ENCODE results near the gene TRIM16.
A peak's percentile ranks its signal among the peaks of the same experiment; 100 is the strongest.
"Not testable (repeated sequence)": the region's sequence is repeated elsewhere in the genome, so short reads cannot be mapped to it uniquely, and the experiment has no call there.

Gene TRIM16

DNA sequence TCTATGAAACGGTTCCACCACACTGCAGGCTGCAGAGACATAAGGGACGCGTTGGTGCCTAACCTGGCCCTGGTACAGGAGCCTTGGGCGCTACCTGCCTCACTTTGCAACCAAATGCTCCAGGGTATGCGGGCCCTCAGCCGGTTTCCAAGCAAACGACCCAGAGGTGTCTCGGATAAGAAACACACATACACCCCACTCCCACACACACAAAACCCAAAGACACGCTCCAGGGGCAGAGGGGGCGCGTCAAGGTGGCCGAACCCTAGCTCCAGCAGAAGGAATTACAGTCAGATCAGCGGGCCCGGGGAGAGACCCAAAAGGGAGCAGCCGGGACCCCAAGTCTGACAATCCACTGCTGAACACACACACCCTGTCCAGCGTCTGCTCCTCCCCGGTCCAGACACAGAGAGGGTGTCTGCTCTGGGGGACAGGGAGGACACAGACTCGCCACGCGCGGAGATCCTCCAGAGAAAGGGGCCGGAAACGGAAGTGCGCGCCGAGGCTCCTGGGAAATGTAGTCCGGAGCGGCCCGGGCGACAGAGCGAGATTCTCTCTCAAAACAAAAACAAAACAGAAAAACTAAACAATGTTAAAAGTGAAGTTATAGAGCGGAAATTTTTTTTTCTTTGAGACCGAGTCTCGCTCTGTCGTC is at the start of gene TRIM16:
TSS of gene TRIM16 (minus strand) at position 488 of the 655 bp plus-strand sequence. CDS start 32,702 bp downstream, outside the sequence.
- H3K27me3 ChIP-seq (ENCODE audit: insufficient read depth, low read length); H3K9me3 ChIP-seq (ENCODE audit: low read length); H3K36me3 ChIP-seq (ENCODE audit: insufficient read depth, low read length); H3K4me1 ChIP-seq (ENCODE audit: insufficient read depth, low read length): not testable (repeated sequence)
- peak within 1 kb of the TSS; percentile 96 for H2AFZ ChIP-seq (ENCODE audit: low read depth, low read length)
- peak within 1 kb of the TSS; percentile 58 for H3K4me3 ChIP-seq (ENCODE audit: low read length)

DNA sequence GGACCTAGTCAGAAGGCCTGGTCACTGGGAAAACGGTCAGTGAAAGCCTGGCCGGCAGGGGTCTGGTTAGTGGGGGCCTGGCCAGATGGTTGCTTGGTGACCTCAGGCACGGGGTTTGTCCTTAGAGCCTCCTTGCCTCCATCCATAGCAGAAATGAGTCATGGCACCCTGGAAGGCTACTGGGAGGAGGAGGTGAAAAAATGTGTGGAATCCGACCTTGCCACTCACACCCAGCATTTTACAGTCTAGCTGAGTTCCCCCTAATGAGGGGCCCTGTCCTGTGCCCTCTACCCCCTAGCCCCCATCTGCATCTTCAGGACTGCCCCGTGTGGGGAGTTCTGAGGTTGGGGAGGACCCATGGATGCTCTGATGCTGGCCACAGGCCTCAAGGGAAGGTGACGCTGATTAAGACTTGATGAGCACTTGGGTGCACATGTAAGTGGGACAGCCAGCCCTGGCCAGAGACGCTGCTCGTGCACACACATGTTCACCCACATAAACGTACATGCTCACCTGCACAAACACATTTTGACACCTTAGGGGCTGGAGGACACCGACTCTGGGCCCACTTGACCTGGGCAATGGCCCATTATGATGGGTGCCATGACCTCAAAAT is 49.2 kb upstream of the TRIM16 start:
- not testable (repeated sequence) for H3K4me1 ChIP-seq (ENCODE audit: insufficient read depth, low read length); H3K36me3 ChIP-seq (ENCODE audit: insufficient read depth, low read length); H3K4me3 ChIP-seq (ENCODE audit: low read length); H3K27me3 ChIP-seq (ENCODE audit: insufficient read depth, low read length); H3K9me3 ChIP-seq (ENCODE audit: low read length); H2AFZ ChIP-seq (ENCODE audit: low read depth, low read length)

GRCh38 chr17:15731900-15732299 is 47.8 kb upstream of the TRIM16 start, which contains the start of gene TBC1D26:
Gene TBC1D26, plus strand, starts transcription at chr17:15732283. Its CDS starts 3,066 bp downstream, at chr17:15735349.
- H3K27me3 ChIP-seq (ENCODE audit: insufficient read depth, low read length); H3K4me3 ChIP-seq (ENCODE audit: low read length); H2AFZ ChIP-seq (ENCODE audit: low read depth, low read length); H3K4me1 ChIP-seq (ENCODE audit: insufficient read depth, low read length); H3K9me3 ChIP-seq (ENCODE audit: low read length); H3K36me3 ChIP-seq (ENCODE audit: insufficient read depth, low read length): not testable (repeated sequence)

GRCh38 chr17:15730535-15730934 is 46.4 kb upstream of the TRIM16 start:
- not testable (repeated sequence) for H3K27me3 ChIP-seq (ENCODE audit: insufficient read depth, low read length); H3K9me3 ChIP-seq (ENCODE audit: low read length); H3K4me1 ChIP-seq (ENCODE audit: insufficient read depth, low read length); H2AFZ ChIP-seq (ENCODE audit: low read depth, low read length); H3K36me3 ChIP-seq (ENCODE audit: insufficient read depth, low read length); H3K4me3 ChIP-seq (ENCODE audit: low read length)

DNA sequence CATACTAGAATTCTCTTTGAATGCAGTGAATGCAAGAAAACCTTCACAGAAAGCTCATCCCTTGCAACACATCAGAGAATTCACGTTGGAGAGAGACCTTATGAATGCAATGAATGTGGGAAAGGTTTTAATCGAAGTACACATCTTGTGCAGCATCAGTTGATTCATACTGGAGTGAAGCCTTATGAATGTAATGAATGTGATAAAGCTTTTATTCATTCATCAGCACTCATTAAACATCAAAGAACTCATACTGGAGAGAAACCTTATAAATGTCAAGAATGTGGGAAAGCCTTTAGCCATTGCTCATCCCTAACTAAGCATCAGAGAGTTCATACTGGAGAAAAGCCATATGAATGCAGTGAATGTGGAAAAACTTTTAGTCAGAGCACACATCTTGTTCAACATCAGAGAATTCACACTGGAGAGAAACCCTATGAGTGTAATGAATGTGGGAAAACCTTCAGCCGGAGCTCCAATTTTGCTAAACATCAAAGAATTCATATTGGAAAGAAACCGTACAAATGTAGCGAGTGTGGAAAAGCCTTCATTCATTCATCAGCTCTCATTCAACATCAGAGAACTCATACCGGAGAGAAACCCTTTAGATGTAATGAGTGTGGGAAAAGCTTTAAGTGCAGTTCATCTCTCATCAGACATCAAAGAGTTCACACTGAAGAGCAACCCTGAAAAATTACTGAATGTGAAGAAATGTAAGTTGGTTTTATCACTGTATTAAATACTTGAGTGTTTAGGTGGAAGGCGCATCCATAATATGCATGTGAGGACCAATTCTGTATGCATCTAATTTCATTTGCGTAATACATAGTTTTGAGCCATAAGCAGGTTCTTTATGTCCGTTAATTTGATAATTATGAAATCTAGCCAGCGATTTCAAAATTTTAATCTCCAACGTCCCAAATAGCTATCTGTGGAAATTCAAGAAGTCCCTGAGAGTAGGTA is 32.8 kb upstream of the TRIM16 start:
- not testable (repeated sequence) for H3K4me3 ChIP-seq (ENCODE audit: low read length); H2AFZ ChIP-seq (ENCODE audit: low read depth, low read length); H3K27me3 ChIP-seq (ENCODE audit: insufficient read depth, low read length); H3K4me1 ChIP-seq (ENCODE audit: insufficient read depth, low read length)
- peaks cover 21% of the 10 kb centered on the region for H3K9me3 ChIP-seq (ENCODE audit: low read length)
- peaks cover 25% of the 10 kb centered on the region for H3K36me3 ChIP-seq (ENCODE audit: insufficient read depth, low read length)

GRCh38 chr17:15708879-15709278 is 24.8 kb upstream of the TRIM16 start:
- H3K4me1 ChIP-seq (ENCODE audit: insufficient read depth, low read length); H3K27me3 ChIP-seq (ENCODE audit: insufficient read depth, low read length); H2AFZ ChIP-seq (ENCODE audit: low read depth, low read length); H3K4me3 ChIP-seq (ENCODE audit: low read length): not testable (repeated sequence)
- Histone ChIP-seq H3K9me3 (ENCODE audit: low read length) (peaks cover 38% of the 10 kb centered on the region), H3K36me3 (ENCODE audit: insufficient read depth, low read length) (peaks cover 44% of the 10 kb centered on the region)

DNA sequence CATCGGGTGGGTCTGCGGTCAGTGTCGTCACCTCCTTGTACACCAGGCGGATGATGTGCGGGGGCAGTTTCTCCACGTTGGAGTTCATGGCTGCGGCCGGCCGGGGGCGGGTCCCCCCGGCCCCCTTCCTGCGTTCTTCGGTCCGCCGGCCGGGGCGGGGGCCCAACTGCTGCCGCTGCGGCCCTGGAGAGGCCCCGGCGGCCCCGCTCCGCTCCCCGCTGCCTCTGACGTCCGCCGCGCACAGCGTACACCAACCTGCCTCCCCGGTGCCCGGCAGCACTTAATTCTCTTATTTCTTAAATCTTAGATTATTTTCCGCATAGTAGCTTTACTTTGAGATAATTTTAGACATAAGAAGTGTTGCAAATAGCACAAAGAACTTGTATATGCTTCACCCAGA is 20.7 kb upstream of the TRIM16 start:
- not testable (repeated sequence) for H3K4me1 ChIP-seq (ENCODE audit: insufficient read depth, low read length); H3K27me3 ChIP-seq (ENCODE audit: insufficient read depth, low read length); H2AFZ ChIP-seq (ENCODE audit: low read depth, low read length); H3K4me3 ChIP-seq (ENCODE audit: low read length)
- peaks cover 42% of the 10 kb centered on the region for H3K9me3 ChIP-seq (ENCODE audit: low read length)
- H3K36me3 ChIP-seq (ENCODE audit: insufficient read depth, low read length): peaks cover 46% of the 10 kb centered on the region

- H3K9me3 ChIP-seq (ENCODE audit: low read length): peaks cover 42% of the 10 kb centered on the region
- H3K36me3 ChIP-seq (ENCODE audit: insufficient read depth, low read length): peaks cover 46% of the 10 kb centered on the region
- not testable (repeated sequence) for H3K27me3 ChIP-seq (ENCODE audit: insufficient read depth, low read length); H2AFZ ChIP-seq (ENCODE audit: low read depth, low read length); H3K4me1 ChIP-seq (ENCODE audit: insufficient read depth, low read length); H3K4me3 ChIP-seq (ENCODE audit: low read length)
Observed at GRCh38 chr17:15704239-15704638, 20.1 kb upstream of the TRIM16 start.

GRCh38 chr17:15699937-15700336 is 15.8 kb upstream of the TRIM16 start:
- peaks cover 16% of the 10 kb centered on the region for H3K36me3 ChIP-seq (ENCODE audit: insufficient read depth, low read length)
- H3K4me1 ChIP-seq (ENCODE audit: insufficient read depth, low read length); H3K27me3 ChIP-seq (ENCODE audit: insufficient read depth, low read length); H2AFZ ChIP-seq (ENCODE audit: low read depth, low read length): not testable (repeated sequence)
- H3K9me3 ChIP-seq (ENCODE audit: low read length): peaks cover 15% of the 10 kb centered on the region
- H3K4me3 ChIP-seq (ENCODE audit: low read length): peak overlapping the region; percentile 43

GRCh38 chr17:15699413-15699924 is 15.4 kb upstream of the TRIM16 start, which contains the start of gene ZNF286A:
Gene ZNF286A, plus strand, starts transcription at chr17:15699752. Its CDS starts 578 bp downstream, at chr17:15700330.
- H3K4me3 ChIP-seq (ENCODE audit: low read length): peak within 1 kb of the TSS; percentile 47
- H2AFZ ChIP-seq (ENCODE audit: low read depth, low read length): peak within 1 kb of the TSS; percentile 58
- H3K36me3 ChIP-seq (ENCODE audit: insufficient read depth, low read length): peaks cover 14% of the 10 kb centered on the region
- H3K27me3 ChIP-seq (ENCODE audit: insufficient read depth, low read length); H3K4me1 ChIP-seq (ENCODE audit: insufficient read depth, low read length): not testable (repeated sequence)
- peaks cover 12% of the 10 kb centered on the region for H3K9me3 ChIP-seq (ENCODE audit: low read length)

DNA sequence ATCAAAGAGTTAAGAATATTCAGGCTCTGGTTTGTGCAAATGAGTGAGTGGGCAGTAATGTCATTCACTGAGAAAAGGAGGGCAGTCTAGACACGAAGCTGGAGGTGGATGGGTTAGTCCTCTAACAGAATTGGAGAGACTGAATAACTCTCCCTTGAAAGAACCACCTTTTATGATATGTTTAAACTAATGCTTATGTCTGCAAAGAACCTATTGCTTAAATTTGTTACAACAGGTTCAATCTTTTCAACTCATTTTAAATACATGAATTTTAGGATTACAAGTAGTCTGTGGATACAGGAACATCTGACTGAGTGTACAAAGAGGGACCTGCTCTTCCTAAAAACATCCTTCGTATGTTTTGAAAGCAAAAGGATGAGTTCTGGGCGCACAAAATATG is 14.9 kb upstream of the TRIM16 start:
- H3K9me3 ChIP-seq (ENCODE audit: low read length); H3K27me3 ChIP-seq (ENCODE audit: insufficient read depth, low read length); H3K4me1 ChIP-seq (ENCODE audit: insufficient read depth, low read length): not testable (repeated sequence)
- H3K36me3 ChIP-seq (ENCODE audit: insufficient read depth, low read length): peaks cover 14% of the 10 kb centered on the region
- H3K4me3 ChIP-seq (ENCODE audit: low read length): peak overlapping the region; percentile 43
- H2AFZ ChIP-seq (ENCODE audit: low read depth, low read length): peak overlapping the region; percentile 58

DNA sequence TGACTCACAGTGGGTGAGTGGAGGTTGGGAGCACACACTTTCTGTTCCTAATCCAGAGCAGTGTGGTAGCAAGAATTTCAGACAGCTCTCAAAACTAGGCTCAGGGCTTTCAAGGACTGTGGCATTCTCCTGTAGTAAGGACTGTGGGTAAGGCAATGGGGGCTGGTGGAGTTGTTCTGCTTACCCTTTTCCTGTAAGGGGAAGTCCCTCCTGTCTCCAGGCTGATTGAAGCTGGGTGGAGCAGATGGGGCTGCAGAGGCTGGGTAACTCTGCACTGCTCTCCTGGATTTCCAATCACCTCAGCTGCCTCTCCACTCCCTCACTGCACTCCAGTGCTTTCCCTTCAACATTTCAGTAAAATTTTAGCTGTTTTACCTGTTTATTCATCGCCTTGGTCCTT is 3.4 kb upstream of the TRIM16 start:
- H3K36me3 ChIP-seq (ENCODE audit: insufficient read depth, low read length); H3K4me1 ChIP-seq (ENCODE audit: insufficient read depth, low read length); H2AFZ ChIP-seq (ENCODE audit: low read depth, low read length); H3K4me3 ChIP-seq (ENCODE audit: low read length); H3K9me3 ChIP-seq (ENCODE audit: low read length); H3K27me3 ChIP-seq (ENCODE audit: insufficient read depth, low read length): not testable (repeated sequence)

GRCh38 chr17:15683135-15683534 is 976 bp downstream of the TRIM16 start:
- H3K9me3 ChIP-seq (ENCODE audit: low read length); H3K4me3 ChIP-seq (ENCODE audit: low read length): not testable (repeated sequence)

More at GRCh38 chr17:15683135-15683534, 976 bp downstream of the TRIM16 start:
- H3K4me1 ChIP-seq (ENCODE audit: insufficient read depth, low read length); H2AFZ ChIP-seq (ENCODE audit: low read depth, low read length); H3K27me3 ChIP-seq (ENCODE audit: insufficient read depth, low read length); H3K36me3 ChIP-seq (ENCODE audit: insufficient read depth, low read length): not testable (repeated sequence)

Data from neuron (in vitro differentiated cells).